Body of pancreas (tissue), 4 donors: ENCODE measurements around the gene KDF1. TPM values are rescaled to one million over a fixed set of nuclear protein-coding genes. Genes with fewer than 3 reads are reported as not detected.

Experiments
- ATAC-seq: fragments of 150-250 bp; one replicate; pipeline ENCODE4 v1.9.1; 2016
- DNase-seq, 4 donors: peaks; one replicate each; pipeline ENCODE4 v3.0.0-alpha.2; 2019
- H3K27ac ChIP-seq, 4 donors: fragments of 200-600 bp; sonication (generic); 1 replicate in 3 of 4; 2 replicates in 1 of 4; pipeline versions ENCODE4 v1.5.1 to v1.6.1; 2016 to 2019; ENCODE audit warnings: mild to moderate bottlenecking in 1 of 4, mixed read lengths in 1 of 4, moderate library complexity in 1 of 4
- H3K27me3 ChIP-seq, 2 donors: fragments of 200-600 bp; sonication (generic); one replicate each; pipeline ENCODE4 v1.6.0; 2016; ENCODE audit warnings: mild to moderate bottlenecking in 1 of 2
- H3K36me3 ChIP-seq, 2 donors: fragments of 200-600 bp; sonication (generic); replicated peaks in 1 of 2; 2 replicates each; pipeline ENCODE4 v1.5.1; 2016; ENCODE audit warnings: low read depth in 2 of 2; ENCODE audit not compliant: insufficient read depth in 1 of 2
- H3K4me1 ChIP-seq: fragments of 200-600 bp; sonication (generic); one replicate; pipeline ENCODE4 v1.6.0; 2016
- H3K4me3 ChIP-seq, 2 donors: fragments of 200-600 bp; sonication (generic); 1 replicate in 1 of 2; 2 replicates in 1 of 2; pipeline ENCODE4 v1.5.1; 2016 to 2019
- H3K9me3 ChIP-seq, 3 donors: fragments of 200-600 bp; sonication (generic); 1 replicate in 2 of 3; 2 replicates in 1 of 3; pipeline ENCODE4 v1.5.1; 2016
- POLR2A ChIP-seq, 3 donors: fragments of 450-650 bp; IDR thresholded peaks; one replicate each; pipeline ENCODE4 v1.6.1; 2016; ENCODE audit warnings: antibody characterized with exemption in 3 of 3, mild to moderate bottlenecking in 2 of 3
- WGBS, 2 donors: methylation state at CpG; one replicate each; pipeline ENCODE4 v1.1.5; 2017; 5-methylcytosine and 5-hydroxymethylcytosine counted together
- intact Hi-C: fragments of 100-400 bp; cut with DNase I; formaldehyde crosslinking; loops from one replicate; pipeline ENCODE4 v1.15.1; 2023
- total RNA-seq, 2 donors: library from RNA; depleted of rRNA; stranded (reverse); fragments of >200 nt; gene quantifications; one replicate each; pipeline ENCODE4 v1.1.0, GENCODE V29; 2016
- TF ChIP-seq, protein P1 (sequence below), 7 experiments: fragments of 450-650 bp in 4 of 7; fragments of 200-600 bp in 3 of 7; sonication (generic) in 3 of 7; IDR thresholded peaks; one replicate each; pipeline ENCODE4 v1.5.1; 2016 to 2019; ENCODE audit warnings: antibody characterized with exemption in 7 of 7

KDF1 gene
- total RNA-seq, 2 donors from 2014 or later, result 13.8 to 18.7 TPM

DNA sequence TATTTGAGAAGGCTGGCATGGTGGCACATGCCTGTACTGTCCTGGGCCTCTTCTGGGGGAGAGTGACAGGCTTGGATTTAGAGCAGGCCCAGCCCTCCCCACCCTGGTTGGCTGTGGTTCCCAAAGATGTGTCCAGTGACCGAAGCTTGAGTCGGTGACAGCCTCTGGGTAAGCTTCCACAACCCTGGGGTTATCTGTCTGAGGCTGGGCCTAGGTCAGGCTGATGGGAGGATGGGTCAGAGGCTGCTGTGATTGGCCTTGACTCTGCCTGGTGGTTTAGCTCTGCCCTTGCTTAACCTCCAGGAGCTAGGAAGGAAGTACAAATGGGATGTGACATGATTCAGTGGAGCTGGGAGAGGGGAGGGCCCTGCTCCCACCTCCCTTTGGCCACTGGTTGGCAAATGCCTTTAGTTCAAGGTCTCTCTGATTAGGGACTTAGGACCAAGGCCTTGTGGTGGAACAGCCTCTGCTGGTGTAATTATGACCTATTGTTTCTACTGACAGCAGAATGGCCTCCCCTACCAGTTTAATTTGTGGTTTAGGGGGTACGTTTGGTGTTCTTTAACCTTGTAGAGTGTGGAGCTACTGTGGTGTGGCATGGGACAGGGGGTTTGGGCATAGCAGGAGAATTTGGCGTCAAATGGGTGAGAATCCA is 22.1 kb downstream of the KDF1 start:
- Histone ChIP-seq H3K27ac (peak overlapping the region in 1 of 4 donors; percentile 14), H3K27me3 (no peaks in the 10 kb centered on the region), H3K36me3 (peaks cover 11 to 20% of the 10 kb centered on the region in 2 donors), H3K4me1 (peaks cover 12% of the 10 kb centered on the region), H3K9me3 (no peaks in the 10 kb centered on the region), H3K4me3 (no peak overlapping the region)
- WGBS, 2 donors, result 57 to 90% methylated on average over 2 to 4 of the region's 4 CpGs
- DNase-seq, result no peak
- ATAC-seq, result peak; percentile 26
- intact Hi-C loops, result no loop called here
- TF ChIP-seq POLR2A (IDR thresholded peaks at IDR 0.05), result no peak
- TF ChIP-seq, protein P1, sequence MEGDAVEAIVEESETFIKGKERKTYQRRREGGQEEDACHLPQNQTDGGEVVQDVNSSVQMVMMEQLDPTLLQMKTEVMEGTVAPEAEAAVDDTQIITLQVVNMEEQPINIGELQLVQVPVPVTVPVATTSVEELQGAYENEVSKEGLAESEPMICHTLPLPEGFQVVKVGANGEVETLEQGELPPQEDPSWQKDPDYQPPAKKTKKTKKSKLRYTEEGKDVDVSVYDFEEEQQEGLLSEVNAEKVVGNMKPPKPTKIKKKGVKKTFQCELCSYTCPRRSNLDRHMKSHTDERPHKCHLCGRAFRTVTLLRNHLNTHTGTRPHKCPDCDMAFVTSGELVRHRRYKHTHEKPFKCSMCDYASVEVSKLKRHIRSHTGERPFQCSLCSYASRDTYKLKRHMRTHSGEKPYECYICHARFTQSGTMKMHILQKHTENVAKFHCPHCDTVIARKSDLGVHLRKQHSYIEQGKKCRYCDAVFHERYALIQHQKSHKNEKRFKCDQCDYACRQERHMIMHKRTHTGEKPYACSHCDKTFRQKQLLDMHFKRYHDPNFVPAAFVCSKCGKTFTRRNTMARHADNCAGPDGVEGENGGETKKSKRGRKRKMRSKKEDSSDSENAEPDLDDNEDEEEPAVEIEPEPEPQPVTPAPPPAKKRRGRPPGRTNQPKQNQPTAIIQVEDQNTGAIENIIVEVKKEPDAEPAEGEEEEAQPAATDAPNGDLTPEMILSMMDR (IDR thresholded peaks at IDR 0.05), result no peak

DNA sequence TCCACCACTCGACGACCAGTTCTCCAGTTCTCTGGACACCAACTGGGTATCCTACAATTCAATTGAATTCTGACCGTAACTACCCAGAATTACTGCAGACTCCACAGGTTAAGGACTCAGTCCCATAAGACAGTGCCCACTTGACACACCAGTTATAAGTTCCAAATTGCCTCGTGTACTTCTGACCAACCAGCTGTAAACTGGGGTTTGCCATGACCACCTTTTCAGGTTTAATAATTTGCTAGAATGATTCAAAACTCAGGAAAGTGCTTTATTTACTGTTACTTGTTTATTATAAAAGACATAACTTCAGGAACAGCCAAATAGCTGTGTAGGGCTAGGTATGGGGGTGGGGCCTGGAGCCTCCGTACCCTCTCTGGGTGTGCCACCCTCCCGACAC is 23.4 kb downstream of the KDF1 start:
- Histone ChIP-seq H3K36me3 (peaks cover 6 to 7% of the 10 kb centered on the region in 2 donors), H3K9me3 (no peaks in the 10 kb centered on the region), H3K4me1 (peaks cover 12% of the 10 kb centered on the region), H3K27ac (no peak overlapping the region), H3K4me3 (no peak overlapping the region), H3K27me3 (no peaks in the 10 kb centered on the region)
- DNase-seq, result no peak
- no peak for ATAC-seq
- intact Hi-C loops, result no loop called here
- 69 to 71% methylated on average over 6 of the region's 6 CpGs for WGBS, 2 donors
- no peak for TF ChIP-seq POLR2A (IDR thresholded peaks at IDR 0.05)
- TF ChIP-seq, protein P1 (IDR thresholded peaks at IDR 0.05), result no peak

DNA sequence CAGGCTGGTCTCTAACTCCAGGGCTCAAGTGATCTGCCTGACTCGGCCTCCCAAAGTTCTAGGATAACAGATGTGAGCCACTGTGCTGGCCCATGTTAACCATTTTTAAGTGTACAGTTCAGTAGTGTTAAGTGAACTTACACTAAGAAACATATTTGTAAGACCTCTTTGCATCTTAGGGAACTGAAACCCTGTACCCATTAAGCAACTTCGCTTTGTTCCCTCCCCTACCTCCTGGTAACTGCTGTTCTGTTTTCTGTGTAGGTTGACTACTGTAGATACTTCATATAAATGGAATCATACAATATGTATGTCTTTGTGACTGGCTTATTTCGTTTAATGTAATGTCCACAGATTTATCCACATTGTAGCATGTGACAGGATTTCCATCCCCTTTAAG is 27.7 kb downstream of the KDF1 start:
- Histone ChIP-seq H3K4me3 (no peak overlapping the region), H3K4me1 (peaks cover under 1% of the 10 kb centered on the region), H3K27ac (no peak overlapping the region), H3K27me3 (no peaks in the 10 kb centered on the region), H3K36me3 (peaks cover 4 to 9% of the 10 kb centered on the region in 2 donors), H3K9me3 (no peaks in the 10 kb centered on the region)
- TF ChIP-seq, protein P1 (IDR thresholded peaks at IDR 0.05), result no peak
- no peak for TF ChIP-seq POLR2A (IDR thresholded peaks at IDR 0.05)
- ATAC-seq, result no peak
- 76% methylated on average over 3 of the region's 3 CpGs for WGBS, 2 donors
- intact Hi-C loops, result no loop called here
- DNase-seq, result no peak

DNA sequence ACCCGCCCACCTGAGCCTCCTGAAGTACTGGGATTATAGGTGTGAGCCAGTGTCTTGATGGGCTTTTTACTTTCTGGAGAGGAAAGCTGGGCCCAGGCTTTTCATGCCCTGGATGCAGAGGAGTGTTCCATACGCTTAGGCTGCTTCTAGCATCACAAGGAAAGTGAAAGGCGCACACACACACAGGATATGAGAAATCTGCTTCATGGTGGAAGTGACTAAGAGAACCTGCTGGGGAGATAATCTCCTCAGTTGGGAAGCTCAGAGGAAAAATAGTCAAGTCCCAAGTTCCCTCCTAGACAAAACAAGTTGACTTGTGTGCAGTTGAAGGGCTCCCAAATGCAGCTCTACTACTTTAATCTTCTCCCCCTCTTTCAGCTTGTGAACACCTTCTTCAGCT is 36.6 kb downstream of the KDF1 start:
- Histone ChIP-seq H3K27ac (peak overlapping the region in 3 of 4 donors; percentile 92 to 99 (median 94)), H3K27me3 (no peaks in the 10 kb centered on the region), H3K4me3 (no peak overlapping the region), H3K4me1 (peaks cover 29% of the 10 kb centered on the region), H3K36me3 (peaks cover 0 to 11% of the 10 kb centered on the region in 2 donors), H3K9me3 (no peaks in the 10 kb centered on the region)
- ATAC-seq, result no peak
- TF ChIP-seq, protein P1 (IDR thresholded peaks at IDR 0.05), result no peak
- TF ChIP-seq POLR2A (IDR thresholded peaks at IDR 0.05), result no peak
- intact Hi-C loops, result no loop called here
- 96 to 98% methylated on average over 3 of the region's 3 CpGs for WGBS, 2 donors
- DNase-seq, result no peak

DNA sequence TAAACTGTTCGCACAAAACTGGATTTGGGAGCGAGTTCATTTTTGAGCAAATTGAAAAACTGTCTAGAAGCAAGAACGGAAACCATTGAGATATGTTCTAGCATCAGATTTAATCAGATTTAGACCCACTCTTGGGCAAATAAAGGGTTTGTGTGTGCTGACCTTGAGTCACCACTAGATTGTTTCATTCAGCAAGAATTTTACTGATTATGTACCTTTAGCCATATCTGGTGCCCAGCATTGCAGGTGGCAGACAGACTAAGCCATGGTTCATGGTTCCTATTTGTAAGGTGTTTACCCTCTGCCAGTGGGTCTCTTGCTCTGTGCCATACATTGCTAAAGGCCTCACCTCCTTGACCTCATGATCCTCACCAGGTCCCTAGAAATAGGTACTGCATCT is 37.4 kb downstream of the KDF1 start:
- no peaks in the 10 kb centered on the region for H3K27me3 ChIP-seq
- H3K27ac ChIP-seq, result peak overlapping the region; percentile 92 to 99 (median 95)
- intact Hi-C loops, result no loop called here
- H3K4me1 ChIP-seq, result peaks cover 29% of the 10 kb centered on the region
- peaks cover 0 to 7% of the 10 kb centered on the region in 2 donors for H3K36me3 ChIP-seq
- no peak overlapping the region for H3K4me3 ChIP-seq
- DNase-seq (peak in 3 of 4 donors; percentile 27 to 50 (median 37)), ATAC-seq (no peak)
- TF ChIP-seq POLR2A (IDR thresholded peaks at IDR 0.05), result peak in 1 of 3 donors; percentile 2
- TF ChIP-seq, protein P1 (IDR thresholded peaks at IDR 0.05), result no peak
- H3K9me3 ChIP-seq, result no peaks in the 10 kb centered on the region
- WGBS, 2 donors, result 41 to 57% methylated on average over 3 of the region's 3 CpGs
